Adrenal gland (tissue), 12 donors: Measurements from ENCODE around the gene TMEM158. TPM values are rescaled to one million over a fixed set of nuclear protein-coding genes. Genes with fewer than 3 reads are reported as not detected.
A peak's percentile ranks its signal among the peaks of the same experiment; 100 is the strongest.

Source experiments
- DNase-seq, 7 donors: peaks; one replicate each; pipeline ENCODE4 v3.0.0-alpha.2; 2019 to 2020
- H3K27ac ChIP-seq, 5 donors: fragments of 200-600 bp; sonication (generic) in 4 of 5; 1 replicate in 3 of 5; 2 replicates in 2 of 5; pipeline versions ENCODE4 v1.5.1 to v1.8.0; 2016 to 2020; ENCODE audit warnings: mild to moderate bottlenecking in 1 of 5
- H3K27me3 ChIP-seq: fragments of 200-600 bp; 2 replicates; pipeline ENCODE4 v1.8.0; 2021
- H3K36me3 ChIP-seq, 2 donors: fragments of 200-600 bp; replicated peaks in 1 of 2; 1 replicate in 1 of 2; 2 replicates in 1 of 2; pipeline versions ENCODE4 v1.5.1 to v1.8.0; 2018 to 2022
- H3K4me1 ChIP-seq, 2 donors: fragments of 200-600 bp; replicated peaks in 1 of 2; 1 replicate in 1 of 2; 2 replicates in 1 of 2; pipeline versions ENCODE4 v1.5.1 to v1.8.0; 2018 to 2021
- H3K4me3 ChIP-seq, 4 donors: fragments of 200-600 bp; sonication (generic) in 3 of 4; one replicate each; pipeline ENCODE4 v1.5.1; 2016 to 2018
- H3K9me3 ChIP-seq, 3 donors: fragments of 200-600 bp; sonication (generic) in 1 of 3; replicated peaks in 1 of 3; 1 replicate in 2 of 3; 2 replicates in 1 of 3; pipeline versions ENCODE4 v1.5.1 to v1.8.0; 2016 to 2021
- POLR2A ChIP-seq, 2 donors: fragments of 450-650 bp; IDR thresholded peaks; one replicate each; pipeline ENCODE4 v1.6.1; 2017; ENCODE audit warnings: antibody characterized with exemption in 2 of 2, mild to moderate bottlenecking in 2 of 2, moderate library complexity in 1 of 2
- WGBS, 4 donors: extraction: QIAGEN DNeasy Blood & Tissue Kit in 2 of 4; methylation state at CpG; one replicate each; pipeline versions ENCODE4 v1.1.5 to v1.1.7; 2013 to 2017; 5-methylcytosine and 5-hydroxymethylcytosine counted together
- intact Hi-C, 2 donors: fragments of 100-400 bp; cut with DNase I; formaldehyde crosslinking; loops; one replicate each; pipeline versions ENCODE4 v1.14.1 to v1.15.0; 2022 to 2023
- polyA plus RNA-seq, 3 donors: library from polyadenylated mRNA; stranded (reverse); fragments of 200-250 nt in 2 of 3; fragments of 350-450 nt in 1 of 3; fragmentation: Illumina TruSeq in 1 of 3; extraction: RNeasy Lipid Tissue Mini Kit (QIAGEN cat#74804) in 1 of 3; gene quantifications; one replicate each; pipeline ENCODE4 v1.2.3, GENCODE V29; 2013 to 2014
- total RNA-seq, 9 donors: library from RNA; depleted of rRNA in 4 of 9; stranded (reverse); fragments of >200 nt in 4 of 9; fragments of 120-200 nt in 1 of 9; fragmentation: NEBNext Ultra II Directional in 1 of 9; extraction: Animal tissue kit (Norgen Biotek cat#: 25700) in 1 of 9; gene quantifications; one replicate each; pipeline versions ENCODE4 v1.1.0 to v1.2.4, GENCODE V29; 2013 to 2023
- TF ChIP-seq, protein P1 (sequence below), 6 experiments: fragments of 450-650 bp in 4 of 6; fragments of 200-600 bp in 2 of 6; sonication (generic) in 1 of 6; IDR thresholded peaks; 1 replicate in 5 of 6; 2 replicates in 1 of 6; pipeline versions ENCODE4 v1.5.1 to v1.8.0; 2016 to 2021; ENCODE audit warnings: antibody characterized with exemption in 6 of 6, mild to moderate bottlenecking in 2 of 6, moderate library complexity in 1 of 6
- donor health status: healthy with polysubstance abuse.
- donor health status: Bipolar disorder and iron deficiency.
- donor health status: DM: yes; HTN: yes; CAD: no.
- donor health status: DM: no; HTN: no; CAD: no.
- donor health status: DM: no; HTN: no; CAD: no.
- donor health status: DM: yes; HTN: yes; CAD: no.

The TMEM158 gene
- total and polyA plus RNA-seq, 12 donors = 2.1 to 31.4 (median 14.0) TPM

GRCh38 chr3:45212095-45212468 is 14.0 kb downstream of the TMEM158 start:
- DNase-seq = no peak
- no peaks in the 10 kb centered on the region for H3K9me3 ChIP-seq
- no peaks in the 10 kb centered on the region for H3K36me3 ChIP-seq
- H3K4me1 ChIP-seq = peaks cover 29 to 32% of the 10 kb centered on the region in 2 donors
- intact Hi-C loops = no loop called here
- H3K27ac ChIP-seq = peak overlapping the region in 4 of 5 donors; percentile 8 to 87 (median 78)
- H3K27me3 ChIP-seq = no peaks in the 10 kb centered on the region
- peak overlapping the region in 1 of 4 donors; percentile 19 for H3K4me3 ChIP-seq
- TF ChIP-seq POLR2A (IDR thresholded peaks at IDR 0.05) = peak in 1 of 2 donors; percentile 2
- TF ChIP-seq, protein P1, sequence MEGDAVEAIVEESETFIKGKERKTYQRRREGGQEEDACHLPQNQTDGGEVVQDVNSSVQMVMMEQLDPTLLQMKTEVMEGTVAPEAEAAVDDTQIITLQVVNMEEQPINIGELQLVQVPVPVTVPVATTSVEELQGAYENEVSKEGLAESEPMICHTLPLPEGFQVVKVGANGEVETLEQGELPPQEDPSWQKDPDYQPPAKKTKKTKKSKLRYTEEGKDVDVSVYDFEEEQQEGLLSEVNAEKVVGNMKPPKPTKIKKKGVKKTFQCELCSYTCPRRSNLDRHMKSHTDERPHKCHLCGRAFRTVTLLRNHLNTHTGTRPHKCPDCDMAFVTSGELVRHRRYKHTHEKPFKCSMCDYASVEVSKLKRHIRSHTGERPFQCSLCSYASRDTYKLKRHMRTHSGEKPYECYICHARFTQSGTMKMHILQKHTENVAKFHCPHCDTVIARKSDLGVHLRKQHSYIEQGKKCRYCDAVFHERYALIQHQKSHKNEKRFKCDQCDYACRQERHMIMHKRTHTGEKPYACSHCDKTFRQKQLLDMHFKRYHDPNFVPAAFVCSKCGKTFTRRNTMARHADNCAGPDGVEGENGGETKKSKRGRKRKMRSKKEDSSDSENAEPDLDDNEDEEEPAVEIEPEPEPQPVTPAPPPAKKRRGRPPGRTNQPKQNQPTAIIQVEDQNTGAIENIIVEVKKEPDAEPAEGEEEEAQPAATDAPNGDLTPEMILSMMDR (IDR thresholded peaks at IDR 0.05) = no peak
- WGBS, 4 donors = 53 to 70% (median 62%) methylated on average over 10 of the region's 10 CpGs

DNA sequence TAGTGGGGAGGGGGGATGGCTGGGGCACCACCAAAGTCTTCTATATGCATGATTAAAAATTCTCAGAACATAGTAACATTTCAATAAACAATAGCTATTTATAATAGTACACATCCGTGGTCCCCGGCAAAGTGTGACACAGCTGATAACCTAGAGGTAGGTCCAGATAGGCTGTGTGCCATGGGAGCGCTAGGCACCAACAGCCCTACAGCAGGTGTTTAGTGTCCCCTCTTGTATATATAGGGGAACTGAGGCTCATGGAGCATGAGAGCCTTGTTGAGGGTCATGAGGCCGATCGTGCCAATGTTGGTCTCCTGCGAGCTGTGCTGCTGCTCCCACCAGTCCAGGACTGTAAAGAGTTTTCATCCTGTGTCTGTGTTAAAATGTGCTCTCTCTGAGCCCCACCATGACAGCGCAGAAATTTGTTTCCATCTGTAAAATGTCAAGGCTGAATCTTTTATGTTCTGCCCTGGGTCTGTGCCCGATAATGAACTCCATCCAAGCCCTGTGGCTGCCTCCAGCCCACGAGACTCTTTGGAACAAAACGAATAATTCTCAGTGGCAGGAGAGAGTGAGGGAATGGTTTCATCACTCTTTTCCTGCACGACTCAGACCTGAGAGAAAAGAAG is 14.5 kb downstream of the TMEM158 start:
- intact Hi-C loops = no loop called here
- peaks cover 29 to 32% of the 10 kb centered on the region in 2 donors for H3K4me1 ChIP-seq
- no peaks in the 10 kb centered on the region for H3K27me3 ChIP-seq
- TF ChIP-seq, protein P1 (IDR thresholded peaks at IDR 0.05) = no peak
- TF ChIP-seq POLR2A (IDR thresholded peaks at IDR 0.05) = peak in 1 of 2 donors; percentile 62
- no peaks in the 10 kb centered on the region for H3K36me3 ChIP-seq
- peak overlapping the region in 1 of 4 donors; percentile 19 for H3K4me3 ChIP-seq
- peak overlapping the region; percentile 22 to 87 (median 74) for H3K27ac ChIP-seq
- DNase-seq = peak; percentile 68 to 86 (median 81)
- 31 to 52% (median 35%) methylated on average over 6 to 11 of the region's 11 CpGs for WGBS, 4 donors
- no peaks in the 10 kb centered on the region for H3K9me3 ChIP-seq

DNA sequence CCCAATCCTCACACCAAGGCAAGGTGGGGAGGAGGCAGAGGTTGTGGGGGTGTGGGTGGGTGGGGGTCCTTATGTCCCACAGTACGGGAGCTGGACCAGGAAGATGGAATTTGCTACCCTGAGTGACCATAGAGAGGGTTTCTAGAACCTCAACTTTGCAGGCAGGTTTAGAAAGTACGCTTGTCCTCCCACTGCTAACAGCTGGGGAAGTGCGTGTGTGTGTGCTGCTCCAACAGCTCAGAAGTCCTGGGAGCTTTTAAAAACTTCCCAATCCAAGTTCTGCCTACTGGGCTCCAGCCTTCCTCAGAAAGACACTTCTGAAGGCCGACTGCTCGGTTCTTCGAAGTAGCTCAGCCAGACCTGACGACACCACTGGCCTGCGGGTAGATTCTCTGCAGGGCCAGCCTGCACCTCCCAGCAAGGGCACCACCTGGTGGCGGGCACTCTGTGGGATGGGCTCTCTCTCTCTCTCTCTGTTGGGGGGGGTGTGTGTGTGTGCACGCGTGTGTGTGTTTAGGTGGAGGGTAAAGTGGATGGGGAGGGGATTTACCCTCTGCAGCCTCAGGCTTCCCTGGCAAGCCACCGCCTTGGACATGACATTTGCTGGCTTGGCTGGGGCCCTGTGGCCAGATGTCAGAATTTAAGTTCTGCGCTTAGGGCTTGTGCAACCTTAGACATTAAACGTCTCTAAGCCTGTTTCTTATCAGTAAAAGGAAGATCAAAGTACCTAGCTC is 15.6 kb downstream of the TMEM158 start:
- Histone ChIP-seq H3K9me3 (no peaks in the 10 kb centered on the region), H3K4me1 (peaks cover 28 to 29% of the 10 kb centered on the region in 2 donors), H3K27ac (peak overlapping the region in 4 of 5 donors; percentile 57 to 87 (median 78)), H3K36me3 (no peaks in the 10 kb centered on the region), H3K4me3 (no peak overlapping the region), H3K27me3 (no peaks in the 10 kb centered on the region)
- 15 to 25% (median 17%) methylated on average over 11 to 14 of the region's 14 CpGs for WGBS, 4 donors
- DNase-seq = peak; percentile 86 to 93 (median 90)
- TF ChIP-seq, protein P1 (IDR thresholded peaks at IDR 0.05) = peak; percentile 69 to 97 (median 90)
- no peak for TF ChIP-seq POLR2A (IDR thresholded peaks at IDR 0.05)
- intact Hi-C loops = no loop called here

DNA sequence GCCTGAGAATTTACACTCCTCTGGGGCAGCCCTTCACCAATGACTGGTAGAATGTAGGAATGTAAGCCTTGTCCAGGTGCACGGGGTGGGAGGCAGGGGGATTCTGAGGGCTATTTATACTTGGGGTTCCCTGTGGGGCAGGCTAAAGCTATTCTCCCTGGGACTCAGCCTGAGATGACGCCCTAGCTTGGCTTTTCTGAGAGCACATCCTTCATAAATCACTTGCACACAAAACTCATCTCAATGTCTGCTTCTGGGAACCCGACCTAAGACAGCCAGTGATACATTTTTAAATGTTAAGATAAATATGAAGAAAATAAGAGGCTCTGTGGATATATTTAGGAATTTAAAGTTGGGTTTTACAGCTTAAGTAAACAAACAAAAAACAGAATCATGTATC is 16.6 kb downstream of the TMEM158 start:
- 64 to 81% (median 72%) methylated on average over 3 of the region's 3 CpGs for WGBS, 4 donors
- Histone ChIP-seq H3K4me3 (no peak overlapping the region), H3K4me1 (peaks cover 28 to 29% of the 10 kb centered on the region in 2 donors), H3K27ac (no peak overlapping the region), H3K36me3 (no peaks in the 10 kb centered on the region), H3K9me3 (no peaks in the 10 kb centered on the region), H3K27me3 (no peaks in the 10 kb centered on the region)
- DNase-seq = no peak
- intact Hi-C loops = loop anchor here in 1 of 2 donors (5.0 kb wide), 1 partner anchor 172 kb away; no protein-coding TSS in a partner anchor
- no peak for TF ChIP-seq POLR2A (IDR thresholded peaks at IDR 0.05)
- TF ChIP-seq, protein P1 (IDR thresholded peaks at IDR 0.05) = no peak
